ENCODE results near the gene NEGR1.

Gene NEGR1

DNA sequence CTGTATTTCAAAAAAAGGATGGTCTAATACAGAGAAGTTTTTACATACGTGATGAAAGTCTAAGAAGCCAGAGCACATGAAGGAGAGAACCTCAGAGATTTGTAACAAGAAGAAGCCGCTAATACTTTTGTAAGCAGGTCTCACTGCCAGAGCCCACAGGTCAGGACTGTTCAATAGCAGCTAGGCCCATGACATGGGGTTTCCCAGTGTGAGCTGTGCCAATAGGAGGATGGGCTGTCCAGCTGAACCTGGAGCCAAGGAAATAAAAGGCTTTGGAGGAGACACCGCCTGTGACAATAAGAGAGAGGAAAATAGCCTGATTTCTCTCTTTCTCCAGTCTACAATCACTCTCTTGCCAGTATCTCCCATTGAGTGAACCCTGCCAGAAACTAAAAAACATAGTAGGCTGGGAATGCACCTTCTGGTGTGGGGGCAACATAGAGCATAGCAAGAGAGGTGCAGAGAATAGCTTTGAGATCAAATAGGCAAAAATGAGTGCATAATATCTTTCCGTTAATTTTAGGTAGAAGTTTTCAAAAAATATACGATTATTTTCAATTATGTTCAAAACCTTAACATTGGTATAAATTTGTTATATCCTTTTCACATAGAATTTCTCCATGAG lies 360.3 kb downstream of the NEGR1 start:
- no peaks in the 10 kb centered on the region for H3K36me3 ChIP-seq
- no peaks in the 10 kb centered on the region for H3K9me3 ChIP-seq (ENCODE audit: severe bottlenecking)
- H3K27ac ChIP-seq, result no peak overlapping the region
- no peaks in the 10 kb centered on the region for H3K27me3 ChIP-seq (ENCODE audit: insufficient read depth, low read depth, severe bottlenecking)
- no peak for DNase-seq
- TF ChIP-seq, protein P1, sequence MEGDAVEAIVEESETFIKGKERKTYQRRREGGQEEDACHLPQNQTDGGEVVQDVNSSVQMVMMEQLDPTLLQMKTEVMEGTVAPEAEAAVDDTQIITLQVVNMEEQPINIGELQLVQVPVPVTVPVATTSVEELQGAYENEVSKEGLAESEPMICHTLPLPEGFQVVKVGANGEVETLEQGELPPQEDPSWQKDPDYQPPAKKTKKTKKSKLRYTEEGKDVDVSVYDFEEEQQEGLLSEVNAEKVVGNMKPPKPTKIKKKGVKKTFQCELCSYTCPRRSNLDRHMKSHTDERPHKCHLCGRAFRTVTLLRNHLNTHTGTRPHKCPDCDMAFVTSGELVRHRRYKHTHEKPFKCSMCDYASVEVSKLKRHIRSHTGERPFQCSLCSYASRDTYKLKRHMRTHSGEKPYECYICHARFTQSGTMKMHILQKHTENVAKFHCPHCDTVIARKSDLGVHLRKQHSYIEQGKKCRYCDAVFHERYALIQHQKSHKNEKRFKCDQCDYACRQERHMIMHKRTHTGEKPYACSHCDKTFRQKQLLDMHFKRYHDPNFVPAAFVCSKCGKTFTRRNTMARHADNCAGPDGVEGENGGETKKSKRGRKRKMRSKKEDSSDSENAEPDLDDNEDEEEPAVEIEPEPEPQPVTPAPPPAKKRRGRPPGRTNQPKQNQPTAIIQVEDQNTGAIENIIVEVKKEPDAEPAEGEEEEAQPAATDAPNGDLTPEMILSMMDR (IDR thresholded peaks at IDR 0.05; ENCODE audit: low read depth, low read length), result no peak
- H3K4me3 ChIP-seq (ENCODE audit: low read depth, low read length), result no peak overlapping the region

GRCh38 chr1:71921204-71921603 lies 361.1 kb downstream of the NEGR1 start:
- Histone ChIP-seq H3K27me3 (ENCODE audit: insufficient read depth, low read depth, severe bottlenecking) (no peaks in the 10 kb centered on the region), H3K36me3 (no peaks in the 10 kb centered on the region)
- TF ChIP-seq, protein P1 (IDR thresholded peaks at IDR 0.05; ENCODE audit: low read depth, low read length), result no peak

DNA sequence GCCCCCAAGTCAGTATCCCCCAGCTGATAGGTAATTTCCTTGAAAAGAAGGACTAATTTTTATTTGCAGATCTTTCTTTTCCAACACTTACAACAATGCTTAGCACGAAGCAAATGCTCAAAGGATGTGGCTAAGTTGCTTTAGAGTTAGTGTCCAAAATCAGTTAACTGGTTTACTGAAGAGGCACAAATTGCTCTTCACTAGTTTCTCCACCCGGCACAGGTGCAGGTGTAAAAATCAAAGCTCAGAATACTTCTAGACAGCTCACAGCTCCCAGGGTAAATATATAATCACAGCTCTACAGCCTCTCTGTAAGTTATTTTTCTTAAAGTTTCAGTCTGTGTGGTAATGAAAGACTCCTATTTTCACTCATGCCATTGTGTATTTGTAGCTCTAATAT lies 361.8 kb downstream of the NEGR1 start:
- TF ChIP-seq, protein P1 (IDR thresholded peaks at IDR 0.05; ENCODE audit: low read depth, low read length), result no peak
- DNase-seq, result no peak
- Histone ChIP-seq H3K9me3 (ENCODE audit: severe bottlenecking) (no peaks in the 10 kb centered on the region), H3K4me3 (ENCODE audit: low read depth, low read length) (no peak overlapping the region), H3K27me3 (ENCODE audit: insufficient read depth, low read depth, severe bottlenecking) (no peaks in the 10 kb centered on the region), H3K36me3 (no peaks in the 10 kb centered on the region), H3K27ac (no peak overlapping the region)

More at GRCh38 chr1:71921204-71921603, 361.1 kb downstream of the NEGR1 start:
- no peak overlapping the region for H3K27ac ChIP-seq
- no peak overlapping the region for H3K4me3 ChIP-seq (ENCODE audit: low read depth, low read length)
- H3K9me3 ChIP-seq (ENCODE audit: severe bottlenecking), result no peaks in the 10 kb centered on the region
- DNase-seq, result no peak

DNA sequence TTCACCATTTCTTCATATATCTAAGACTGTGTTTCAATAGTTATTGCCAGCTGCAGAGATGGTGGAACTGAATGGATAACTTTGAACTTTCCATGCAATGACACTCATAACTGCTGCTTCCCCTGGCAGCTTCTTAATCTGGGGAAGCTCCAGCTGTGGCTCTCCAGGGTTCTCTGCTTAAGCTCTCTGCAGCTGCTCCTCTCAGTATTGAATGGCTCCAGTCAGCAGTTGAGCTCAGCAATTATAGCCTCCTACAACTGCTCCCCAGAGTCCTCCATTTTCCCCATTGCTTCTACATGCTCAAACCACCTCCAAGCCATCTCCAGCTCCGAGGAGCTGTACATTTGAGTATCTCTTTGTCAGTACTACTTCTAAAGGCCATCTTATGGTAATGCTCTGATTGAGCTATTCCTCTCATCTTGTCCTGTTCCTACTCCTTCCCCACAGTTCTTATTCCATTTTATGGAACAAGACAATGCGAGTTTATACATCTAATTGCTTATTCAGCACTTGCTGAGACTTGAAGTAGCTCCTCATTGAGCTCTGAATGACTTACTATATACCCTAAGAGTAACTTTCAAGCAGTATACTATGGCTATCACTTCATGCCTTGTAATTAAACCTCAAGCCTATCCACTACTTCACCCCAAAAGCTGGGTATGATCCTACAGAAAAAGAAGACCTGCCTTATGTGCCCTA lies 362.4 kb downstream of the NEGR1 start:
- no peak overlapping the region for H3K27ac ChIP-seq
- no peaks in the 10 kb centered on the region for H3K9me3 ChIP-seq (ENCODE audit: severe bottlenecking)
- no peaks in the 10 kb centered on the region for H3K36me3 ChIP-seq
- no peak for DNase-seq
- H3K27me3 ChIP-seq (ENCODE audit: insufficient read depth, low read depth, severe bottlenecking), result no peaks in the 10 kb centered on the region
- no peak overlapping the region for H3K4me3 ChIP-seq (ENCODE audit: low read depth, low read length)
- TF ChIP-seq, protein P1 (IDR thresholded peaks at IDR 0.05; ENCODE audit: low read depth, low read length), result no peak

DNA sequence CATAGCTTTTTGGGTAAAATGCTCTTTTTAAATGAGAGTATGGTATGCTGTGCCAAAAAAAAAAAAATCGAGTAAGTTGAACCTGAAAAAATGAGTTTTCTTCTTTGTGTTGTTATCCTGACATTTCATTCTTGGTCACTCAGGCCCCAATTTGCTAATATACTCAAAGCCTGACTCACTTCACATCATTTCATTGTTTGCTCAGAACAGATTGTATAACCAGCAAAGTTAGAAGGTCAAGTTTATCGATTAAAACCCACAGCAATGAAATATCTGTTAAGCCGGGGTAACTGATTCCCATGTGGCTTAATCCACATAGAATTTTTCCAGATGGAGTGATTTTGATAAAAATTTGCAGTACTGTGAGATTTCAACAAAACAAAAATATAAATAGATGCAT lies 363.7 kb downstream of the NEGR1 start:
- no peaks in the 10 kb centered on the region for H3K27me3 ChIP-seq (ENCODE audit: insufficient read depth, low read depth, severe bottlenecking)
- H3K4me3 ChIP-seq (ENCODE audit: low read depth, low read length), result no peak overlapping the region
- no peak overlapping the region for H3K27ac ChIP-seq
- H3K36me3 ChIP-seq, result no peaks in the 10 kb centered on the region
- H3K9me3 ChIP-seq (ENCODE audit: severe bottlenecking), result no peaks in the 10 kb centered on the region
- DNase-seq, result no peak
- TF ChIP-seq, protein P1 (IDR thresholded peaks at IDR 0.05; ENCODE audit: low read depth, low read length), result no peak

All from WERI-Rb-1 (cell line).